SJCRH30 (cell line): ENCODE data around the gene NR3C1. TPM values are rescaled to one million over a fixed set of nuclear protein-coding genes. Genes with fewer than 3 reads are reported as not detected.

Experiments used
- DNase-seq, 2 experiments: peaks; one replicate each; pipeline ENCODE4 v3.0.0-alpha.2; 2015 to 2020
- H3K27ac ChIP-seq: fragments of 250-450 bp; sonication (Bioruptor Pico); 2 replicates; pipeline ENCODE4 v1.5.1; 2020; ENCODE audit warnings: mild to moderate bottlenecking, moderate library complexity
- H3K27me3 ChIP-seq: fragments of 250-450 bp; sonication (Bioruptor Pico); 2 replicates; pipeline ENCODE4 v1.5.1; 2020; ENCODE audit warnings: mild to moderate bottlenecking, moderate library complexity
- H3K36me3 ChIP-seq: fragments of 250-450 bp; sonication (Bioruptor Pico); 2 replicates; pipeline ENCODE4 v1.5.1; 2020; ENCODE audit warnings: mild to moderate bottlenecking, moderate library complexity
- H3K4me1 ChIP-seq: fragments of 250-450 bp; sonication (Bioruptor Pico); 2 replicates; pipeline ENCODE4 v1.5.1; 2020; ENCODE audit warnings: mild to moderate bottlenecking, moderate library complexity
- H3K4me3 ChIP-seq: fragments of 250-450 bp; sonication (Bioruptor Pico); 2 replicates; pipeline ENCODE4 v1.5.1; 2020; ENCODE audit warnings: mild to moderate bottlenecking, moderate library complexity
- H3K9me3 ChIP-seq: fragments of 250-450 bp; sonication (Bioruptor Pico); replicated peaks from 2 replicates; pipeline ENCODE4 v1.5.1; 2020; ENCODE audit warnings: mild to moderate bottlenecking, moderate library complexity
- total RNA-seq: library from RNA; depleted of rRNA; stranded (reverse); fragments of >200 nt; shearing (Covaris generic); gene quantifications from 2 replicates; pipeline ENCODE4 v1.2.3, GENCODE V29; 2014

The NR3C1 gene
- total RNA-seq, 1 experiment from 2014 or later, result 31.9 TPM

DNA sequence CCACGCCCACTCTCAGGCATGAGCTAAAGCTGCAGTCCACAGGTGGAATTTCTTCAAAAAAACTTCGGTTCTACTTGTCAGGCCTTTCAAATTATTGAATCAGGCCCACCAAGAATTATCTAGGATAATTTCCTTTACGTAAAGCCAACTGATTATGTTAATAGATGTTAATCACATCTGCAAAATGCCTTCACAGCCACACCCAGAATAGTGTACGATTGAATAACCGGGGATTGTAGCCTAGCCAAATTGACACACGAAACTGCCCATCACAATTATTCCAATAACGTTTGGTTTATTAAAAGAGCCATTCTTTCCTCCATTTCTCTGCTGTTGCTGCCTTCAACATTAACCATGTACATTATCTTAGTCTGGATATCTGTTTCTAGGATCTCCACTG lies 148.7 kb downstream of the NR3C1 start:
- Histone ChIP-seq H3K9me3 (no peaks in the 10 kb centered on the region), H3K36me3 (no peaks in the 10 kb centered on the region), H3K4me3 (no peak overlapping the region), H3K27me3 (no peaks in the 10 kb centered on the region), H3K27ac (no peak overlapping the region), H3K4me1 (no peaks in the 10 kb centered on the region)
- DNase-seq, result no peak

DNA sequence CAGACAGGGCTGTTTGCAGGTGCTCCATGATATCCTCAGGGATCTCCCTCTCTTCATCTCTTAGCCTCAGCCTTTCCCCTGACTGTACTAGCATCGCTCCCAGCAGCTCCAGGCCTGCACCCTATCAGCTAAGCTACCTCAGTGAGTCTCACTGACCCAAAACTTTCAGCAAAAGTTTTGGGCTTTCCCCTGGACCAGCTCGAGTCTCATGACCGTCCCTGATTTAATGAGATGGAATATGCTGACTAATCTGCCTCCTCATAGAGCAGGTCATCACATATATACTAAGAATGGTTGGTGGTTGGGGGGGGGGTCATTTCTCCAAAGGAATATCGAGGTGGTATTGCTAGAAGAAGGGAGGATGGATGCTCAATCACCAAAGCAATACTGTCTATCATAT lies 151.5 kb downstream of the NR3C1 start:
- no peaks in the 10 kb centered on the region for H3K9me3 ChIP-seq
- H3K4me1 ChIP-seq, result no peaks in the 10 kb centered on the region
- no peaks in the 10 kb centered on the region for H3K27me3 ChIP-seq
- no peak for DNase-seq
- H3K4me3 ChIP-seq, result no peak overlapping the region
- no peak overlapping the region for H3K27ac ChIP-seq
- H3K36me3 ChIP-seq, result no peaks in the 10 kb centered on the region

DNA sequence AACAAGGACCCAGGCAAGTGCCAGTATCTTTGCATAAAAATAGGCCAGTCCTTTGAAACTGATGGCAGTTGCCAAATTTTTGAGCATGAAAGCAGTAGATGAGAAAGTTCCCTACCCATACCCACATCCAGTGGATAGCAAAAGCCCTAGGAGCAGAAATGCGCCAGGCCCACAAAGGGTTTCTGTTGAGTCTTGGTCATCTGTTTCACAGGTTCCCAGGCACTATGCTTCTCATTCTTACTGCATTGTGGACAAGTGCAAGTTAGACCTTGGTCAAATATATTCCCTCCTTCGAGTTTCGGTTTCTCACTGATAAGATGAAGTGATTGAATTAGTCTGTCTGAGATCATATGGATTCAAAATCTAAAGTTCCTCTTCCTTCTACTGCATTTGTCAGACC lies 152.3 kb downstream of the NR3C1 start:
- H3K27ac ChIP-seq, result no peak overlapping the region
- H3K4me1 ChIP-seq, result peaks cover 4% of the 10 kb centered on the region
- no peak overlapping the region for H3K4me3 ChIP-seq
- no peaks in the 10 kb centered on the region for H3K27me3 ChIP-seq
- no peaks in the 10 kb centered on the region for H3K36me3 ChIP-seq
- H3K9me3 ChIP-seq, result no peaks in the 10 kb centered on the region
- no peak for DNase-seq

DNA sequence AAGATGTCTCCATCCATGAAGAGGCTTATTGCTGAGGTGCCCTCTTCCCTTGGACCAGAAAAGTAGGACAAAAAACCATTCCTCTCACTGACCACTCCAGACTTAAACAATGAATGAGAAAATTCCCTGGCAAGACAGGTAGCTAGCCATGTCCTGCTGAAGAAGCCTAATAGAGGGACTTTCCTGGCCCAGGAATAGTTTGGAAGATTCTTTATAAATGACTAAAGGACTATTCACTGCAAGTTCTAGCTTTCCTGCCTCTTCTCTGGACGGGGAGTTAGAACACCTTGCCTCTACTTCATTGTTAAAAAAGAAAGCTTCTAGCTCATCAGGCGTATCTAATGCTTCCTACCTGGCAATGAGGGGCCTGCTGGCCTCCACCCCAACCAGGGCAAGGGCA lies 153.6 kb downstream of the NR3C1 start:
- Histone ChIP-seq H3K36me3 (no peaks in the 10 kb centered on the region), H3K9me3 (no peaks in the 10 kb centered on the region), H3K27me3 (no peaks in the 10 kb centered on the region), H3K4me3 (no peak overlapping the region), H3K27ac (no peak overlapping the region), H3K4me1 (peaks cover 18% of the 10 kb centered on the region)
- no peak for DNase-seq

DNA sequence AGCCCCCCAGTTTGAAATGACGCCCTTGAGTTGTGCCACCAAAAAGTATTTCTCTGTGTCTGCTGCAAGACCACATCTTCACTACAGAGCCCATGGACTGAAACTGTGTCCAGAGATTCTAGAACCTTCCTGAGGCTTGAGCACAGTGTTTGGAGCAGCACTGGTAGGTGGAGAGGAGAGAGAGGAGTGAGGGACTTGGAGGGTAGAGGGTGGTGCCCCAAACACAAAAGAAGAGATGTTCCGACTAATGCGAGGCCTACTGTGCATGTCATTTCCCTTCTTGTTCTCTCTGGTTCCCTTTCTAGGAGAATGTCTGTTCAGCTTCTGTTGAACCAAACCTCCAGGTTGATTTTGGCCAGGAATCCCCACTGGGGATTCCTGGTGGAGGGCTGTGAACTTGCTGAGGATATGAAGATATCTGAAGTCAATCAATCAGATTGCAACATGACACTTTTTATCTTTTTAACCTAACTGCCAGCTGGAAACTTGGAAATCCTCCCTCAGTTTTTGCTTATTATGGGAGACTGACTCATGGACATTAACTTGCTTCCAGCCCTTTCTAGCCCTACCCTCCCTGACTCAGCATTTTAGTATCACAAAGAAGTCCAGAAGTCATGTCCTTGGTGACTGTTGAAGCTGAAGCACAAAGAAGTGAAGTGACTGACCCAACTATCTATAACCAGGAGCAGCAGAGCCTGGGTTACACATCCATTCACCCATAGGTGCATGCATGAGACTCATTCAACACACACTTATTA lies 154.5 kb downstream of the NR3C1 start:
- no peak for DNase-seq
- Histone ChIP-seq H3K4me1 (peaks cover 26% of the 10 kb centered on the region), H3K27ac (no peak overlapping the region)

DNA sequence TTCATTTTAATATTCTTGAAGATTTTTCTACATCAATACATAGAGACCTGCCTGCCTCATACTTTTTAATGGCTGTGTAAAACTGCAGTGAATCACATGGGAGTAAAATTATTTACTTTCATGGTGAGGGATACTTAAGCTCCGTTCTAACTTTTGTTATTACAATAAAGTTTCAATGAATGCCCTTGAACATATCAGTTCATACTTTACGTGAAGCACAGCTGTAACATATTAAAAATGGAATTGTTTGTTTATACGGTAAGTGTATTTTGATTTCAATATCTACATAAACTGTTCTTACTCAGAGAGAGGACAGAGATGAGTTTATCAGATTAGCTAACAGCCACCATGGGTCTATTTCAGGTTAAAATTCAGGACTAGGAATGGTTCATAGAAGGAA lies 155.1 kb downstream of the NR3C1 start:
- Histone ChIP-seq H3K9me3 (no peaks in the 10 kb centered on the region), H3K27ac (no peak overlapping the region)

More for the DNA sequence above, 154.5 kb downstream of the NR3C1 start:
- Histone ChIP-seq H3K4me3 (no peak overlapping the region), H3K36me3 (no peaks in the 10 kb centered on the region), H3K27me3 (no peaks in the 10 kb centered on the region), H3K9me3 (no peaks in the 10 kb centered on the region)

DNA sequence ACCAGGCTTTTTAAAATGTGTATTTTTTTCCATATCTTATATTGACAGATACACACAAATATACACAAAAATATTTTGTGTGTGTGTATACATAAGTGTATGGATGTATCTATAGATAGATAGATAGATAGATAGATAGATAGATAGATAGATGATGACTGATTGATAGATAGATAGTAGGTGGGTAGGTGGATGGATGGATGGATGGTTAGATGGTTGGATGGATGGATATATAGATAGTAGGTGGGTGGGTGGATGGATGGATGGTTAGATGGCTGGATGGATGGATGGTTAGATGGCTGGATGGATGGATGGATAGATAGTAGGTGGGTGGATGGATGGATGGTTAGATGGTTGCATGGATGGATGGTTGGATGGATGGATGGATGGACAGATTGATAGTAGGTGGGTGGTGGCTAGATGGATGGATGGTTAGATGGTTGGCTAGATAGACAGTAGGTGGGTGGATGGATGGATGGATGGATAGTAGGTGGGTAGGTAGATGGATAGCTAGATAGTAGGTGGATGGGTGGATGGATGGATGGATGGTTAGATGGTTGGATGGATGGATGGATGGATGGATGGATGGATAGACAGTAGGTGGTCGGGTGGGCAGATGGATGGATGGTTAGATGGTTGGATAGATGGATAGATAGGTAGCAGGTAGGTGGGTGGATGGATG lies 156.2 kb downstream of the NR3C1 start:
- Histone ChIP-seq H3K27me3 (no peaks in the 10 kb centered on the region), H3K4me3 (no peak overlapping the region), H3K36me3 (no peaks in the 10 kb centered on the region), H3K4me1 (peaks cover 31% of the 10 kb centered on the region), H3K27ac (no peak overlapping the region), H3K9me3 (no peaks in the 10 kb centered on the region)
- no peak for DNase-seq

More for the DNA sequence above, 155.1 kb downstream of the NR3C1 start:
- no peak for DNase-seq
- Histone ChIP-seq H3K4me3 (no peak overlapping the region), H3K36me3 (no peaks in the 10 kb centered on the region), H3K27me3 (no peaks in the 10 kb centered on the region), H3K4me1 (peaks cover 29% of the 10 kb centered on the region)

DNA sequence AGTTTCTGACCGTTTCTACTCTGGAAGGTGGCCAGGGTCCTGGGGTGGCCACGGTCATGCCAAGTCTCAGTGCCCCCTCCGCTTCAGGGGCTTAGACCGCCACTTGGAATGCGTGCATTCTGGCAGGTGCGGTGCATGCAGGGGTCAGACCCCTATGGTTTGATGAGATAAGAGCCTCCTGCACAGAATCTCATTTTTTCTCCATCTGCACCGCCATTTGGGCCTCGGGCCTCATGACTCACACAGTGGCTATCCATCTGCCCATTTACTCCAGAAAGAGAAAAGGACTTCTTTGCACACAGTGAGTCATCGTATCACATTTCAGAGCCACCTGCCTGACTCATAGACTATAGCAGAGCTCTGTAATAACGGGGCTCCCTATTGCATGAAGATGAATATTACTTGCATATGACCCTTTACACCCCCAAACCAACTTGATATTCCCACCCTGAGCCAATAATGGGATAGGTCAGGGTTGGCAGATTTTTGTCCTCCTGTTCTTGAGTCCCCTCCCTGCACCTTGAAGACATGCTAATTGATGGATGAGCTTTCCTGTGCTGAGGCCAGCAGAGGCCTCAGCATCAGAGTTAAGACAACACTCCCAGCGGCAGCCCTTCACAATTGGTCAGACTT lies 157.4 kb downstream of the NR3C1 start:
- Histone ChIP-seq H3K36me3 (no peaks in the 10 kb centered on the region), H3K27me3 (no peaks in the 10 kb centered on the region), H3K9me3 (no peaks in the 10 kb centered on the region), H3K4me1 (peaks cover 31% of the 10 kb centered on the region), H3K4me3 (peak overlapping the region; percentile 10; the same call in 1 of the 2 replicates), H3K27ac (peak overlapping the region; percentile 35)
- peak; percentile 79 to 87 for DNase-seq

DNA sequence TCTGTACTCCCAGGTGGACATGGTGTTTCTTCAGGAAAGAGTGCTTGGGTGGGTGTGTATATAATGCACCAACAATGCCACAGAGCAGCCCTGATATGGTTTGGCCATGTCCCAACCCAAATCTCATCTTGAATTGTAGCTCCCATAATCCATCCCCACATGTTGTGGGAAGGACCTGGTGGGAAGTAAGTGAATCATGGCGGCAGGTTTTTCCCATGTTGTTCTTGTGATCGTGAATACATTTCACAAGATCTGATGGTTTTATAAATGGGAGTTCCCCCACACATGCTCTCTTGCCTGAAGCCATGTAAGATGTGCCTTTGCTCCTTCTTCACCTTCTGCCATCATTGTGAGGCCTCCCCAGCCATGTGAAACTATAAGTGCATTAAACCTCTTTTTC lies 158.5 kb downstream of the NR3C1 start:
- Histone ChIP-seq H3K4me1 (peaks cover 35% of the 10 kb centered on the region), H3K27ac (peak overlapping the region; percentile 87), H3K4me3 (peak overlapping the region; percentile 37), H3K9me3 (no peaks in the 10 kb centered on the region), H3K27me3 (no peaks in the 10 kb centered on the region), H3K36me3 (no peaks in the 10 kb centered on the region)
- no peak for DNase-seq

DNA sequence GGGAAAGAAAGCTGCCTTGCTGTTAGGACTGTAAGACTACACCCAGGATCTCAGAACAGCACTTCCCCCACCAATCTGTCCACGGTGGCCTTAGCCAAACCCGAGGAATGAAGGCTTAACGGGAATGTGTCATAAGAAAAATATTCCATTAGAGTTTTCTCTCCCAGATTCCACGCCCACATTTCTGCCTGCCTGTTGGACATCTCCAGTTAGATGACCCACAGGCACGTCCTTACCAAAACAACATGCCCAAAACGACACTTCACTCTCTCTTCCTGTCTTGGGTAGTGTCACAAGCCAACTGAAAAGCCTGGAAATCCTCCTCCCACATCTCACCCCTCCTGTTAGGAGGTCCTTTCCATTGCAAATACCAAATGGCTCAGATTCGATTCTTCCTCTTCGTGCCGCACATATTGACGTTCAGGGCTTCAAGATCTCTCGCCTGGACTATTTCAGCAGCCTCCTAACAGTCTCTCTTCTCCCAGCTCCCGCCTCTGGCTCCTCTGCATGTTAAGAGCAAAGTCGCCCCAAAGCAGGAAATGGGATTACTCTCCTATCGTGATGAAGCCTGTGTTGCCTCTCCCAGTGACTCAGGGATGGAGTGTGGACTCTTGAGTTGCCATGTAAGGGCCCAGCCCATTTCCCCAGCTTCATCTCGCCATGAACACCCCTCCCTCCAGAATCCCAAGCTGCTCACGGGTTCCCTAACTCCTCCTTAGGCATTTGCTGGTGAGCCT lies 159.3 kb downstream of the NR3C1 start:
- H3K4me3 ChIP-seq, result peak overlapping the region; percentile 37
- H3K27ac ChIP-seq, result peak overlapping the region; percentile 87
- DNase-seq, result peak; percentile 91 to 92

DNA sequence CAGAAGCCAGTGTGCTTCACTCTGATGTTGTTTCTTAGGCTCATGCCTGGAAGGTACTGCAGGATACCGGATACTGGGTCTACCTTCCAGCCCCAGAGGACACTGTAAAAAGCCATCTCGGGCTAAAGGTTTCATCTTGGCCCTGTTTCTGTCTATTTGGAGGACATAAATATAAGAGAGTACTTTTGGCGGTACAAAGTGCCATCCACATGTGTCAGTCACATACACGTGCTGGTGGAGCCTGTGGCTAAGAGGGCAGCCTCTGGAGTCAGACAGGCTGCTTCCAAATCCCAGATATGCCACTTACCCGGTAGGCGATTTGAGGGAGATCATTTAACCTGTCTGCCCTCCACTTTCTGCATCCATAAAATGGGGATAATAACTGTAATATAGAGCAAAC lies 160.4 kb downstream of the NR3C1 start:
- Histone ChIP-seq H3K4me3 (no peak overlapping the region), H3K36me3 (no peaks in the 10 kb centered on the region), H3K27ac (peak overlapping the region; percentile 87; the same call in 1 of the 2 replicates), H3K4me1 (peaks cover 35% of the 10 kb centered on the region), H3K27me3 (no peaks in the 10 kb centered on the region), H3K9me3 (no peaks in the 10 kb centered on the region)
- DNase-seq, result no peak

More for the DNA sequence above, 159.3 kb downstream of the NR3C1 start:
- H3K4me1 ChIP-seq, result peaks cover 35% of the 10 kb centered on the region
- H3K9me3 ChIP-seq, result no peaks in the 10 kb centered on the region
- H3K36me3 ChIP-seq, result no peaks in the 10 kb centered on the region
- no peaks in the 10 kb centered on the region for H3K27me3 ChIP-seq

DNA sequence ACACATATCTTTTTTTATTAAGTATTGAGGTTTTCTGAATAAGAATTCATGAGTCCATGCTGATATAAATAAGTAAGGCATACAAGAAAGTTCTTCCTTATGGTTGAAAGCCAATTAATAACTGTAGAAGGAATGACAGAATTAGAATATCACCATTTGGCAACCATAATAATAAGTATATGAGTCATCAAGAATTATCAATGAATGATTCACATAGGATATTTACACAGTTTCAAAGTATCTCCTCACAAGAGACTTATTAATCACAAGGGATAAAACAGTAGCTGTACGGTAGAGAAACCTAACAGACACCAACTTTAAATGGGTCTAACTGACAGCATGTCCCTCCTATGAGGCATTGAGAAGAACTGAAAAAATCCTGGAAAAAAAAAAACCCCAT lies 161.6 kb downstream of the NR3C1 start:
- Histone ChIP-seq H3K27me3 (no peaks in the 10 kb centered on the region), H3K4me3 (no peak overlapping the region), H3K36me3 (no peaks in the 10 kb centered on the region), H3K27ac (no peak overlapping the region), H3K9me3 (no peaks in the 10 kb centered on the region), H3K4me1 (peaks cover 35% of the 10 kb centered on the region)
- no peak for DNase-seq

DNA sequence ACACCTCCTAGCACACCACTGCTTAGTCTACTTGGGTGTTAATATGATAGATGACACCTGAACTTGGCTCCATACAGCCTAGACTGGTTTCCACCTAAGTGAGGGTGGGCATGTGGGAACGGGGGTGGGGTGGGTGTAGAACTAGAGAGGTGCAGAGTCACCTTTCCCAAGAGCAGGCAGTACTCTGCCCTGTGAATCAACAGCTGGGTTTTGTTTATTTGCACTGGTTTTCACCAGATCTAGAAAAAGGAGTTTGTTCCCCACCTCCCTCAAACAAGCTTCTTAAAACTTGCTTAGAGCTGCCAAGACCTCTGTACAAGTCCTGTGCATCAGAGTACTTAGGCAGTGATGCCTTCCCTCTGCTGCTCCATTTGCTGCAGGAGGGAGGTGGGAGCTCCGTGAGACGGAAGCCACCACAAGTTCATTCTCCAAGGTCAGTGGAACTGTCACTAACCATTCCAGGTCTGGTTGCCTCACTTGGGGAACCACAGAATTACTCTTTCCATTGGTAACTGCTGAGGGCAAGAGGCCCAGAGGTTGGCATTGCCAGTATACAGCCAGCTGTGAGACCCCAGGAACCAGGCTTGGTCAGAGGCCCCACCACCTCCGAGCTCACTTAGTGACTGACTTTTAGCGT lies 163.5 kb downstream of the NR3C1 start:
- no peak overlapping the region for H3K27ac ChIP-seq
- H3K27me3 ChIP-seq, result no peaks in the 10 kb centered on the region
- no peak overlapping the region for H3K4me3 ChIP-seq
- no peaks in the 10 kb centered on the region for H3K9me3 ChIP-seq
- peaks cover 18% of the 10 kb centered on the region for H3K4me1 ChIP-seq
- no peaks in the 10 kb centered on the region for H3K36me3 ChIP-seq
- no peak for DNase-seq

DNA sequence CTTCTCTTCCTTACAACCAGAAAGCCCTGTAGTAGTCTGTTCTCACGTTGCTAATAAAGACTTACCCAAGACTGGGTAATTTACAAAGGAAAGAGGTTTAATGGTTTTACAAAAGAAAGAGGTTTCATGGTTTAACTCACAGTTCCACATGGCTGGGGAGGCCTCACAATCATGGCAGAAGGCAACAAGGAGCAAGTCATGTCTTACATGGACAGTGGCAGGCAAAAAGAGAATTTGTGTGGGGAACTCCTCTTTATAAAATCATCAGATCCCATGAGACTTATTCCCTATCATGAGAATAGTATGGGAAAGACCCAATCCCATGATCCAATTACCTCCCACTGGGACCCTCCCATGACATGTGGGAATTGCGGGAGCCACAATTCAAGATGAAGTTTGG lies 164.9 kb downstream of the NR3C1 start:
- H3K4me1 ChIP-seq, result peaks cover 7% of the 10 kb centered on the region
- no peaks in the 10 kb centered on the region for H3K36me3 ChIP-seq
- no peak for DNase-seq
- H3K27me3 ChIP-seq, result no peaks in the 10 kb centered on the region
- no peaks in the 10 kb centered on the region for H3K9me3 ChIP-seq
- H3K4me3 ChIP-seq, result no peak overlapping the region
- H3K27ac ChIP-seq, result no peak overlapping the region
